Aorta (tissue), 5 donors: Measurements from ENCODE around the gene MAVS. TPM values are rescaled to one million over a fixed set of nuclear protein-coding genes. Genes with fewer than 3 reads are reported as not detected.
"Not testable (repeated sequence)": the region's sequence is repeated elsewhere in the genome, so short reads cannot be mapped to it uniquely, and the experiment has no call there.

Experiments
- ATAC-seq: fragments of 200-7000 bp; cut with Tn5 transposase; one replicate; pipeline ENCODE4 v1.9.1; 2022; ENCODE audit warnings: moderate library complexity; ENCODE audit not compliant: low FRiP score
- DNase-seq, 2 donors: peaks; one replicate each; pipeline ENCODE4 v3.0.0-alpha.2; 2020
- H3K27ac ChIP-seq, 2 donors: one replicate each; pipeline ENCODE4 v1.5.1; 2013; ENCODE audit warnings: low read length in 2 of 2, mild to moderate bottlenecking in 2 of 2, moderate library complexity in 2 of 2, control low read depth in 1 of 2, inconsistent platforms in 1 of 2, low read depth in 1 of 2
- H3K27me3 ChIP-seq, 2 donors: one replicate each; pipeline ENCODE4 v1.6.1; 2013; ENCODE audit warnings: control low read depth in 1 of 2, low read length in 1 of 2, mild to moderate bottlenecking in 1 of 2, moderate library complexity in 1 of 2; ENCODE audit not compliant: insufficient read depth in 2 of 2, control insufficient read depth in 1 of 2
- H3K36me3 ChIP-seq, 2 donors: one replicate each; pipeline ENCODE4 v1.6.1; 2013; ENCODE audit warnings: control low read depth in 1 of 2, low read length in 1 of 2, mild to moderate bottlenecking in 1 of 2; ENCODE audit not compliant: insufficient read depth in 2 of 2, control insufficient read depth in 1 of 2
- H3K4me1 ChIP-seq, 2 donors: one replicate each; pipeline ENCODE4 v1.6.1; 2013; ENCODE audit warnings: low read length in 2 of 2, control low read depth in 1 of 2, mild to moderate bottlenecking in 1 of 2, moderate library complexity in 1 of 2; ENCODE audit not compliant: insufficient read depth in 2 of 2, control insufficient read depth in 1 of 2
- H3K4me3 ChIP-seq, 2 donors: one replicate each; pipeline ENCODE4 v1.5.1; 2013; ENCODE audit warnings: low read length in 2 of 2, control low read depth in 1 of 2, mild to moderate bottlenecking in 1 of 2
- H3K9me3 ChIP-seq: one replicate; pipeline ENCODE4 v1.6.1; 2013; ENCODE audit warnings: mild to moderate bottlenecking, low read length; ENCODE audit not compliant: control insufficient read depth
- WGBS, 2 donors: extraction: QIAGEN DNeasy Blood & Tissue Kit; methylation state at CpG; one replicate each; pipeline ENCODE4 v1.1.7; 2013; 5-methylcytosine and 5-hydroxymethylcytosine counted together
- intact Hi-C, 2 donors: fragments of 100-400 bp; cut with DNase I; formaldehyde crosslinking; loops; one replicate each; pipeline versions ENCODE4 v1.14.2 to v1.15.0; 2022
- polyA plus RNA-seq, 2 donors: library from polyadenylated mRNA; stranded (reverse); fragments of 200-250 nt; gene quantifications; one replicate each; pipeline ENCODE4 v1.2.3, GENCODE V29; 2013
- total RNA-seq, 2 donors: library from RNA; stranded (reverse); fragmentation: NEBNext Ultra II Directional; extraction: Animal tissue kit (Norgen Biotek cat#: 25700); gene quantifications; one replicate each; pipeline ENCODE4 v1.2.1, GENCODE V29; 2021
- donor health status: healthy with polysubstance abuse.
- donor health status: Bipolar disorder and iron deficiency.
- donor health status: DM: no; HTN: no; CAD: no.
- donor health status: DM: no; HTN: no; CAD: no.
- donor health status: DM: yes; HTN: yes; CAD: no.

The MAVS gene
- total and polyA plus RNA-seq, 4 donors: 11.1 to 36.1 (median 24.0) TPM

GRCh38 chr20:3820048-3820900 is 26.4 kb upstream of the MAVS start, which contains the start of gene AP5S1:
AP5S1 (plus strand) TSS chr20:3820547; CDS start chr20:3822118, 1,571 bp downstream.
- Histone ChIP-seq H3K27me3 (no peaks in the 10 kb centered on the region), H3K27ac (peak within 1 kb of the TSS; percentile 69 to 95), H3K9me3 (no peaks in the 10 kb centered on the region), H3K36me3 (no peaks in the 10 kb centered on the region), H3K4me3 (peak within 1 kb of the TSS; percentile 62 to 70), H3K4me1 (no peaks in the 10 kb centered on the region)
- DNase-seq (peak; percentile 98 to 99), ATAC-seq (peak; percentile 96)
- intact Hi-C loops: loop anchor here in 1 of 2 donors (1.0 kb wide), 1 partner anchor 34 kb away; the partner anchor contains the start of gene CENPB
- WGBS, 2 donors: 0% methylated on average over 79 to 96 of the region's 96 CpGs

GRCh38 chr20:3820901-3821727 is 25.5 kb upstream of the MAVS start:
- Histone ChIP-seq H3K27ac (peak overlapping the region; percentile 69 to 79), H3K9me3 (no peaks in the 10 kb centered on the region), H3K27me3 (no peaks in the 10 kb centered on the region), H3K36me3 (peaks cover 0 to 2% of the 10 kb centered on the region in 2 donors), H3K4me3 (peak overlapping the region; percentile 62 to 70), H3K4me1 (no peaks in the 10 kb centered on the region)
- intact Hi-C loops: loop anchor here in 1 of 2 donors (1.0 kb wide), 1 partner anchor 35 kb away; the partner anchor contains the start of gene CENPB
- DNase-seq (no peak), ATAC-seq (no peak)
- 31 to 33% methylated on average over 20 of the region's 20 CpGs for WGBS, 2 donors

DNA sequence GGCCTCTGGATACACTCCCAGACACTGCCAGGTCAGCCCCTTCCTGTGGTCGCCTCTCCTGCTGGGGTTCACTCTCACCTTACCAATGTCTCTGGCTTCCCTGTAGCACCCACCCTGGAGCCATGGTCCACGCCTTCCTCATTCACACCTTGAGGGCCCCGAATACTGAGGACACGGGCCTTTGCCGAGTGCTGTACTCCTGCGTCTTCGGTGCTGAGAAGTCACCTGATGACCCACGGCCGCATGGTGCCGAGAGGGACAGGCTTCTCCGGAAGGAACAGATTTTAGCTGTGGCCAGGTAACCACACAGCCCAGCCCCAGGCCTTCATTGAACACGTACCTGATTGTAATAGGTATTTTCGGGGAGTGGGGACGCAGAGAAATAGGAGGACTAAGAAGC is 24.6 kb upstream of the MAVS start:
- Histone ChIP-seq H3K4me3 (no peak overlapping the region), H3K4me1 (no peaks in the 10 kb centered on the region), H3K27ac (no peak overlapping the region), H3K9me3 (no peaks in the 10 kb centered on the region), H3K27me3 (no peaks in the 10 kb centered on the region), H3K36me3 (peaks cover 0 to 2% of the 10 kb centered on the region in 2 donors)
- WGBS, 2 donors: 93 to 94% methylated on average over 14 of the region's 14 CpGs
- intact Hi-C loops: no loop called here
- DNase-seq: no peak
- ATAC-seq: no peak

DNA sequence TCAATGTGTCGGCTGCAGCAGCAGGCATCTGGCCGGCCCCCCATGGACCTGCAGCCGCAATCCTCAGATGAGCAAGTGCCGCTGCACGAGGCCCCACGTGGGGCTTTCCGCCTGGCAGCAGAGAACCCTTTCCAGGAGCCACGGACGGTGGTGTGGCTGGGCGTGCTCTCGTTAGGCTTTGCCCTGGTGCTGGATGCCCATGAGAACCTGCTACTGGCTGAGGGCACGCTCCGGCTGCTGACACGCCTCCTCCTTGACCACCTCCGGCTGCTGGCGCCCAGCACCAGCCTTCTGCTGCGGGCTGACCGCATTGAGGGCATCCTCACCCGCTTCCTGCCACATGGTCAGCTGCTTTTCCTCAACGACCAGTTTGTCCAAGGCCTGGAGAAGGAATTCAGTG is 22.8 kb upstream of the MAVS start:
- H3K4me3 ChIP-seq: no peak overlapping the region
- intact Hi-C loops: no loop called here
- no peaks in the 10 kb centered on the region for H3K27me3 ChIP-seq
- ATAC-seq (no peak), DNase-seq (no peak)
- no peaks in the 10 kb centered on the region for H3K4me1 ChIP-seq
- H3K9me3 ChIP-seq: no peaks in the 10 kb centered on the region
- WGBS, 2 donors: 91 to 92% methylated on average over 20 of the region's 20 CpGs
- H3K36me3 ChIP-seq: peaks cover 0 to 2% of the 10 kb centered on the region in 2 donors
- H3K27ac ChIP-seq: no peak overlapping the region

- intact Hi-C loops: no loop called here
- H3K4me3 ChIP-seq: no peak overlapping the region
- H3K36me3 ChIP-seq: peaks cover 0 to 2% of the 10 kb centered on the region in 2 donors
- WGBS, 2 donors: 73 to 75% methylated on average over 7 of the region's 7 CpGs
- no peaks in the 10 kb centered on the region for H3K4me1 ChIP-seq
- no peak overlapping the region for H3K27ac ChIP-seq
- DNase-seq (no peak), ATAC-seq (no peak)
- no peaks in the 10 kb centered on the region for H3K27me3 ChIP-seq
- no peaks in the 10 kb centered on the region for H3K9me3 ChIP-seq
Measured at GRCh38 chr20:3825526-3825925, 21.1 kb upstream of the MAVS start.

- 78 to 80% methylated on average over 4 of the region's 4 CpGs for WGBS, 2 donors
- no peak overlapping the region for H3K4me3 ChIP-seq
- no peaks in the 10 kb centered on the region for H3K27me3 ChIP-seq
- intact Hi-C loops: no loop called here
- ATAC-seq (no peak), DNase-seq (no peak)
- H3K27ac ChIP-seq: no peak overlapping the region
- H3K9me3 ChIP-seq: no peaks in the 10 kb centered on the region
- H3K4me1 ChIP-seq: no peaks in the 10 kb centered on the region
- peaks cover 0 to 2% of the 10 kb centered on the region in 2 donors for H3K36me3 ChIP-seq
Measured at GRCh38 chr20:3826420-3826819, 20.2 kb upstream of the MAVS start.

- Histone ChIP-seq H3K27ac (no peak overlapping the region), H3K9me3 (no peaks in the 10 kb centered on the region), H3K27me3 (no peaks in the 10 kb centered on the region), H3K36me3 (peaks cover 0 to 2% of the 10 kb centered on the region in 2 donors), H3K4me3 (no peak overlapping the region), H3K4me1 (no peaks in the 10 kb centered on the region)
- DNase-seq: no peak
- WGBS, 2 donors: 91% methylated on average over 3 of the region's 3 CpGs
- intact Hi-C loops: no loop called here
- no peak for ATAC-seq
Measured at GRCh38 chr20:3828798-3829197, 17.8 kb upstream of the MAVS start.

- H3K36me3 ChIP-seq, intact Hi-C loops, H3K27ac ChIP-seq, H3K27me3 ChIP-seq, H3K4me3 ChIP-seq, ATAC-seq, DNase-seq, H3K9me3 ChIP-seq, H3K4me1 ChIP-seq: not testable (repeated sequence)
- 97 to 98% methylated on average over 5 of the region's 5 CpGs for WGBS, 2 donors
Measured at GRCh38 chr20:3829891-3830290, 16.7 kb upstream of the MAVS start.
